Ramos (cell line): ENCODE results near the gene SEC31A.
"Not testable (repeated sequence)": the region's sequence is repeated elsewhere in the genome, so short reads cannot be mapped to it uniquely, and the experiment has no call there.

ENCODE experiments used
- in situ Hi-C: fragments of 300-500 bp; cut with MboI; formaldehyde crosslinking; loops from one replicate; pipeline ENCODE4 v1.14.3; 2022; ENCODE audit warnings: low sequenced_read_pairs; ENCODE audit not compliant: unreplicated experiment

Gene SEC31A

GRCh38 chr4:82848706-82849105 lies 42.2 kb downstream of the SEC31A start:
- in situ Hi-C loops, result no loop called here

GRCh38 chr4:82842593-82842992 lies 48.4 kb downstream of the SEC31A start:
- in situ Hi-C loops, result no loop called here

GRCh38 chr4:82839624-82840023 lies 51.3 kb downstream of the SEC31A start:
- in situ Hi-C loops, result no loop called here

GRCh38 chr4:82833696-82834313 lies 57.1 kb downstream of the SEC31A start:
- in situ Hi-C loops, result no loop called here

GRCh38 chr4:82833060-82833459 lies 57.9 kb downstream of the SEC31A start:
- in situ Hi-C loops, result not testable (repeated sequence)

GRCh38 chr4:82825425-82825824 lies 65.5 kb downstream of the SEC31A start:
- in situ Hi-C loops, result no loop called here

GRCh38 chr4:82823062-82823461 lies 67.9 kb downstream of the SEC31A start:
- in situ Hi-C loops, result no loop called here

GRCh38 chr4:82820689-82821088 lies 70.3 kb downstream of the SEC31A start:
- in situ Hi-C loops, result no loop called here

- in situ Hi-C loops, result no loop called here
These were observed 72.0 kb downstream of the SEC31A start for GRCh38 chr4:82818664-82819662.

- in situ Hi-C loops, result not testable (repeated sequence)
These were observed 74.1 kb downstream of the SEC31A start for GRCh38 chr4:82816874-82817273.

- in situ Hi-C loops, result no loop called here
These were observed 76.9 kb downstream of the SEC31A start for GRCh38 chr4:82814034-82814433.

- in situ Hi-C loops, result no loop called here
These were observed 79.1 kb downstream of the SEC31A start for GRCh38 chr4:82811838-82812341.

GRCh38 chr4:82811392-82811791 lies 79.6 kb downstream of the SEC31A start:
- in situ Hi-C loops, result no loop called here

- in situ Hi-C loops, result no loop called here
These were observed 80.8 kb downstream of the SEC31A start for GRCh38 chr4:82810176-82810575.

- in situ Hi-C loops, result no loop called here
These were observed 81.3 kb downstream of the SEC31A start for GRCh38 chr4:82809619-82810018.

GRCh38 chr4:82803746-82804145 lies 87.2 kb downstream of the SEC31A start:
- in situ Hi-C loops, result no loop called here

GRCh38 chr4:82802911-82803310 lies 88.0 kb downstream of the SEC31A start:
- in situ Hi-C loops, result no loop called here

GRCh38 chr4:82801910-82802521 lies 88.9 kb downstream of the SEC31A start:
- in situ Hi-C loops, result no loop called here

GRCh38 chr4:82799006-82799881 lies 91.7 kb downstream of the SEC31A start:
- in situ Hi-C loops, result no loop called here
